Islet precursor cell (in vitro differentiated cells): ENCODE data around the gene BIN2.
"Not testable (repeated sequence)": the region's sequence is repeated elsewhere in the genome, so short reads cannot be mapped to it uniquely, and the experiment has no call there.

Experiments used
- DNase-seq: peaks from one replicate; pipeline ENCODE4 v3.0.0-alpha.2; 2018

BIN2 gene

DNA sequence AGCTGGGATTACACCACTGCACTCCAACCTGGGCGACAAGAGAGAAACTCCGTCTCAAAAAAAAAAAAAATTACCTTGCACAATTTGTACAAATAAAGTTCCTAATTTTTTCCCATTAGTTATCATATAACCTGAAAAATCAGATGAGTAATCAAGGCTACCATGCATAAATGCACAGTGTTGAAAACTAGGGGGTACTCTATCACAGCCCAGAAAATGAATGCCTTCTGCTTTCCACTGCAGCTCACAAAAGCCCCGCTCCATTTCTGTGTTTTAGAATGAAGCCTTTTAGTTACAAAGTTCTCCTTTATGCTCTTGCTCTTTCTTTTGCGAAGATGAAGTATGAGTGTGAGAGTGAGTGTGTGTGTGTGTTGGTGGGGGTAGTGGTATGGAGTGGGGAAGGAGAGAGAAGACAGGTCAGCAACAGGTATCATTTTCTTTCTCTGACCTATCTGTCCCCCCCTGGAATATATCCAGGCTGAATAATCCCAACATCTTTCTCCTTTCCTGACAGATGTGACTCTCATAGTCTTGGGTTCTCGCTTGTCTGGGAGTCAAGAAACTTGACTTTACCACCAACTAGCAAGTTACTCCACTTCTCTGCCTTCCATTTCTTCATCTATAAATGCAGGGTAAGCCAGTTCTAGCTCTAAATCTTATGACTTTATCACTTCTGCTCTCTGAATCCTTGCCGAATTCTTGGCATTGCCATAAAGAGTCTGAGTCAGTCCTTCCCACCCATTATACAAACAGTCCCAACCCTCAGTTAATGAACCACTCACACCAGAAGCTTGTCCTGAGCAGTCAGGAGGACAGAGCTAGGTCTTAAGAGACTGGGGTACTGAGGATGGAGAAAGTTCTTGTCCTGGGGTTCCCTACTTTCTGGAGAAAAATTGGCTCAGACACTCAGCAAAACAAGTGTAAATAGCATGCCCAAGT, 16.1 kb downstream of the BIN2 start:
- DNase-seq: no peak

DNA sequence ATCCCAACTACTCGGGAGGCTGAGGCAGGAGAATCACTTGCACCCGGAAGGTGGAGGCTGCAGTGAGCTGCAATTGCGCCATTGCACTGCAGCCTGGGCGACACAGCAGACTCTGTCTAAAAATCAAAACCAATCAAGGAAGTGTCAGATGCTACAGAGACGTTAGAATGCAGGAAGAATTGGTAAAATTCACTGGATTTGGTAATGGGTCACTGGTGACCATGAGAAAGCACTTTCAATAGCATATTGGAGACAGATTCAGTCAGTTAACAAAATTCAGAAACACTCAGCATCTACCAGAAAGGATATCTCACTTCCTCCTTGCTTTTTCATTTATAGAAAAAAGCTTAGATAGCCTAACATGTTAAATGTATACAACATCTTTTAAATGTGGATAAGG, 17.5 kb downstream of the BIN2 start:
- DNase-seq: no peak

DNA sequence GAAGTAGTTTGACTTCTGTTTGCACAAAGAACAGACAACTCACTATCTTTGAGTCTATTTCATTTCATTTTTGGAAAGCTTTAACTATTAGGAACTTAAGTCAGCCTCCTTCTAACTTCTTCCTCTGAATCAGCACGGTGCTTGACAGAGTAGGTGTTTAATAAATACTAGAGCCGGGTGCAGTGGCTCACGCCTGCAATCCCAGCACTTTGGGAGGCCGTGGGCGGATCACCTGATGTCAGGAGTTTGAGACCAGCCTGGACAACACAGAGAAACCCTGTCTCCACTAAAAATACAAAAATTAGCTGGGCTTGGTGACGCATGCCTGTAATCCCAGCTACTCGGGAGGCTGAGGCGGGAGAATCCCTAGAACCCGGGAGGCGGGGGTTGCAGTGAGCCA, 23.2 kb downstream of the BIN2 start:
- DNase-seq: not testable (repeated sequence)

DNA sequence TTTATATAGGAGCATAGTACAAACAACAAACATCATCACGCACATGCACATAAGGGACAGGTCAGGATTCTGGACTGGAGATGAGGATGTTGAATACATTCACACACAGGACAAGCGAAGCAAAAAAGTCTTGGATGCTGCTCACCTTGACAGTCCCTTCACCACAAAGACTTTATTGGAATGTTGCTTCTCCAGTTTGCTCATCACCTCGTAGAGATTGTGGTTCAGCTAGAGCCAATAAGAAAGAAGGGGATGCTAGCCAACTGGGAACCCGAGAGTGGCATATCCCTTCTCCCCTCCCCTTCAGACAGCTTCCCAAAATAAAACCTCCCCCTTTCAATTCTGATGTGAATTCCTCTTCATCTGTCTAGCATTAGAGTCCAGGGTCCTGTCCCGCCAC, 28.3 kb downstream of the BIN2 start:
- peak; percentile 65 for DNase-seq

DNA sequence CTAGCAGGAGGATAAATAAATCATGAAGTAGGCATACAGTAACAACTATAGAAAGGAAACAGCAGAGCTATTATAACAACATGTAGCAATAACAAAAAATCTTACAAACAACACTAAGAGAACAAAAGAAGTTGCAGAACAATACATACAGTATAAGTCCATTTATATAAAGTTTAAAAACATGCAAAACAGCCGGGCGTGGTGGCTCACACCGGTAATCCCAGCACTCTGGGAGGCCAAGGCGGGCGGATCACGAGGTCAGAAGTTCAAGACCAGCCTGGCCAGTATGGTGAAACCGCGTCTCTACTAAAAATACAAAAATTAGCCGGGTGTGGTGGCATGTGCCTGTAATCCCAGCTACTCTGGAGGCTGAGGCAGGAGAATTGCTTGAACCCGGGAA, 29.9 kb downstream of the BIN2 start:
- DNase-seq: not testable (repeated sequence)

DNA sequence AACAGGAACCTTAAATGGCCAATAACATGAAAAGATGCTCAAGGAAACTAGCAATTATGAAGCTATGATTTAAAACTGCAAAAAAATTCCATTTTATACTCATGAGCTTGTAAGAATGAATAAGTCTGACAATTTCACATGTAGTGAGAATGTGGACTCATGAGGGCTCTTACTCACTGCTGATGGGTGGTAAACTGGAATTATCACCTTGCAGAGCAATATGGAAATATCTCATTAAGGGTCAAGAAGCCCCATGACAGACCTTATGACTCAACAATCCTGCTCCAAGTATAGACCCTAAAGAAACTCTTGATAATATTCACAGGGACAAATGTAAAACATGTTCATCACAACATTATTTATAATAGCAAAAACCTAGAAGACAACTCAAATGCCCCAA, 30.3 kb downstream of the BIN2 start:
- DNase-seq: no peak

DNA sequence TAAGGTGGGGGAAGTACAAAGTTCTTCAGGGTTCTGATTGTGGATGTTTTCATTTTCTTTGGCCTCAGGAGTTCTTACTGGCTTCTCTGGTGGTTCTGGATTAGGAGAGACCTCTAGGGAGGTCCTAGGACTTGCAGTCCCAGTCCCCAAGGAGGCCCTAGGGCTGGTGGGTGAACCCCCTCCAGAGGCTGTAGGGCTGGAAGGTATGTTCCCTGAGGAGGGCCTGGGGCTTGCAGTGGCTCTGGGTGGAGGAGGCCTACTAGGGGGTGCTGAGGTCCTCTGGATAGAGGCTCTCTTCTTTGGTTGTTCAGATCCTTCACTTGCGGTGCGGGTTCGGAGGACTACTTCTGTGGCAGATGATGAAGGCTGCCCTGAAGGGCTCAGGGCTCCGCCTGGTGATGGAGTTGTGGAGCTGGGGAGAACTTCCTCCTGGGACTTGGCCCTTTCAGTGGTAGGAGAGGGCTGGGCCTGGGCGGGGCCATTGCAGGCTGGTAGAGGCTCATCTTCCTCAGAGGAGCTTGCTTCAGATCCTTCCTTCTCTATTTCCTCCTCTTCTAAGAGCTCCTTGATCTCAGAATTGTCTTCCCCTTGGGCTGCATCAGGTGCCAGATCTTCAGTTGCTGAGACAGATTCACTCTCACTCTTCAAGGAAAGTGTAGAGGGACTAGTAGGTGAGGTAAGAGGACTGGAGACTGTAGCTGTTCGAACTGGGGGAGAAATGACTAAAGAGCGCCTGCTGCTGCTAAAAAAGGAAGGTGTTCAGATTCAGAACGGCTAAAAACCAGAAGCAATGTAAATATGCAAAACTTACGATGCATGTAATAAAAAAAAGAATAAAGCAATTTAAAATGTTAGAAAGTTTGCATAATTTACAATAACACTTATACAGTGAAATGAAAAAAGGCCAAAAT, 32.1 kb downstream of the BIN2 start:
- not testable (repeated sequence) for DNase-seq

DNA sequence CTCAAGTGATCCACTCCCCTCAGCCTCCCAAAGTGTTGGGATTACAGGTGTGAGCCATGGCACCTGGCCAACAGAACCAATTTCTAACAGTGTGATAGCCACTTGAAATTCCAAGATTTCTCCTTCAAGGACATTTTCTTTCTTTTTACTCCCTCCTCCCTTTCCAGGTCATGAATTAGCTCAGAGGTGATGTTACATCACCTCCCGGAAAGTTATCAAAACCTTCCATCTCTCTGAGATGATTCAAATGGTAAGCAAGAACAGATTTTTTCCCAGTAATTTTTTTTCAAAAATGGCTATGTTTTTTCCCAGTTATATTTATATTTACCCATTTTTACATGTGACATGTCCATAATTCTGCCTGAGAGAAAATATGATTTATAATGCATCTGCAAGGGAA, 38.1 kb downstream of the BIN2 start:
- DNase-seq: no peak

DNA sequence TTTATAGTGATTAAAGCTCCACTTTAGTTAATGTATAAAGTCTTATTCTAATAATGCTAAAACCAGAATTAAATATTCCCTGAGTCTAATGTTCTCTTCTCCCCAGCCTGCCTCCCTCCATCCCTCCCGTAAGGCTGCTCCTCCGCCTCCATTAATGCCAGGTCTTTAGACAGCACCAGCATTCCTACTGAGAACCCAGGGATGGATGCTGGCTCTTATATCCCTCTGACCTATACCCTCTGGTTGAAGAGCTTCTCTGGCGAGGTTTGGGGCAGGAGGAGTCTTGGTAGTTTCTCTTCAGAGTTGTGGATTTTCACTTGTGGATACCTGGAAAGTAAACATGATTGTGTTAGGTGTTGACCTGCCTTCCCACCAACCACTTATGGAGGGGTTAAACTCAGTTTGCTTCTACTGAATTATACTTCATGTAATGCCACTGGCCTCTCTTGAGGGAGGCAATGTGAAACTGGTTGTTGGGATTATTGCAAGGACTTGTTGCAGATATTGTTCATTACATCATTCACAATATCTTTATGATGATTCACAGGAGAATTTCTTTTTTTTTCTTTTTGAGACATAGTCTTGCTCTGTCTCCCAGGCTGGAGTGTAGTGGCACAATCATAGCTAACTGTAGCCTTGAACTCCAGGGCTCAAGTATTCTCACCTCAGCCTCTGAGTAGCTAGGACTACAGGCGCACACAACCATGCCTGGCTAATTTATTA, 42.6 kb downstream of the BIN2 start:
- no peak for DNase-seq

DNA sequence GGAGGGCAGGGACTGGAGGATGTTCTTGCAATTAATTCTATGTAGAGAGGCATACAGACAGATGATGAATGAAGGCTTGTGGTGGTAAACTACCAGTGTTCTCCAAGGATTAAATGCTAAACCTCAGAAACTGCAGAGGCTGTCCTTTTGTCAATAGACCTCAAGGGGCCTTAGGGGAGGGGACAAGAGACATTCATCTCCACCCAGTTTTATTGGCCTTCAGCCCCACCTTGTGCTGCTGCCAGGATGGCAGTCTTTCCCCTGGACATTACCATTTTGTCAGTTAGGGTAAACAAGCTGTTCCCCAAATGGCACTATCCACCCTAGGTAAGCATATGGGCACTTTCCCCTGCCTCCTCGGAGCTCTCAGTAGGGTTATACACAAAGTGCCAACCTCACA, 48.9 kb downstream of the BIN2 start:
- DNase-seq: no peak

DNA sequence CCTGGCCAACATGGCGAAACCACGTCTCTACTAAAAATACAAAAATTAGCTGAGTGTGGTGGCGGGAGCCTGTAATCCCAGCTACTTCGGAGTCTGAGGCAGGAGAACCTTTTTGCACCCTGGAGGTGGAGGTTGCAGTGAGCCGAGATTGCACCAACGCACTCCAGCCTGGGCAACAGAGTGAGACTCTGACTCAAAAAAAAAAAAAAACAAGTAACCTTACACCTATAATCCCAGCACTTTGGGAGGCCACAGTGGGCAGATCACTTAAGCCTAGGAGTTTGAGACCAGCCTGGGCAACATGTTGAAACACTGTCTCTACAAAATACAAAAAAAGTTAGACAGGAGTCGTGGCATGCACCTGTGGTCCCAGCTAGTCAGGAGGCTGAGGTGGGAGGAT, 51.2 kb downstream of the BIN2 start:
- not testable (repeated sequence) for DNase-seq

DNA sequence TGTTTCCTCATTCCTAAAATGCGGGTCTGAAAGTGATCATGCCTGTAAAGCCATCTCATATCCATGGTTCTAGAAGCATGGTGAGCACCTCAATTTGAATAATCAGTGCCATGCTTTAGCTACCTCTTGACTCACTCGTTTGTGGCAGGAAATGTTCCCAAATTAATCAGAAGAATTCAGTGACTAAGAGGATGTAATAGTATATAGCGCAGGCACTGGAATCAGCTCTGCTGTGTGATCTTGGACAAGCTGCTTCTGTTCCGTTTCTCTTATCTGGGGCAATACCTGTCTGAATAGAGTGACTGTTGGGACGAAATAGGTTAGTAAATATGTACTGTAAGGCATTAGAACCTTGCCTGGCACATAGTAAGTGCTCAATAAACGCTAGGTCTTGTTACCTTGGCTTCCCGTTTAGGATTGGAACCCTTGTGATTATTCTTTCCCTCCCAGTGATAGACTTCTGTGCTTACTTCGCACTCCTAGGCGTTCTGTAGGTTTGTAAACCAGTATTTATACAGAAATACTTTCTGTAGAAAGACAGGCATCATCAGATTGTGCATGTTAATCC, 52.9 kb downstream of the BIN2 start:
- no peak for DNase-seq

DNA sequence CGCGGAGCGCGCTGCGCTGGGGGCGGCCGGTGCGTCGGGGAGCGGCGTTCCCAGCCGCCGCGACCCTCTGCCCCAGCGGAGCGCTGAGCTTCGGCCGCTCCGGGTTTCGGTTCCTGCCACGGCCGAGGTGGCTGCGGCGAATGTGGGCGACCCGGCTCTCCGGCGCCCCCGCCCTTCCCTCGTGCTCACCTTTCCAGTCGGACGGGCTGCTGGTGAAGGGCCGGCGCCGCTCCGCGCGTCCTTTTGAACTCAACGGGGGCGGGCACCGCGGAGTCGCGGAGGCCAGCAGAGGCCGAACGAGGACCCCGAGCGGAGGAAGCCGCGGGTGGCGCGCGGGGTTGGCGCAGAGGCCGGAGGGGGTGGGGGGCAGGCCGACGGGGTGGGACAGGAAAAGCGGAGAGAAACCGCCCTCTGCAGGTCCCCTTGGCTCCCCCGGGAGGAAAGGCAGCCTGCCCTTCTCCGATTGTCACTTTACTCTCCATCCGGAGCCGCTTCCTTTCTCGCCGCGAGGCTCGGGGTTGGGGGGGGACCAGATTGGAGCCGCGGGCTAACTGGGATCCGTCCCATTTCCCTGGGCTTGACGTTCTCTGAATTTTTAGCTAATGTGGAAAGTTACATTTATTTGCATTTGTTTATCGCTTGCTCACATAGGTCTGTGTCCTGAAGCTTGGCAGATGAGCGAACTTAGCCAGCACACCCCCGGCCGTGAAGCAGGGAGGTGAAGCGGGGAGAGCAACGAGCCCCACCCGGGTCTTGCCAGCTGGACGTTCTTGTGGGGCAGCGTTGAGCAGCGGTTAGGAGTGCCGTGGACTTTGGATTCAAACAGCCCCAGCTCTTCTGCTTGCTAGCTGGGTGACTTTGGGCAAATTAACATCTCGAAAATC, 53.7 kb downstream of the BIN2 start, which contains the start of gene SMAGP:
SMAGP (minus strand) TSS at position 349 of the 884 bp plus-strand sequence. CDS start 1,137 bp downstream, outside the sequence.
- DNase-seq: peak; percentile 98

DNA sequence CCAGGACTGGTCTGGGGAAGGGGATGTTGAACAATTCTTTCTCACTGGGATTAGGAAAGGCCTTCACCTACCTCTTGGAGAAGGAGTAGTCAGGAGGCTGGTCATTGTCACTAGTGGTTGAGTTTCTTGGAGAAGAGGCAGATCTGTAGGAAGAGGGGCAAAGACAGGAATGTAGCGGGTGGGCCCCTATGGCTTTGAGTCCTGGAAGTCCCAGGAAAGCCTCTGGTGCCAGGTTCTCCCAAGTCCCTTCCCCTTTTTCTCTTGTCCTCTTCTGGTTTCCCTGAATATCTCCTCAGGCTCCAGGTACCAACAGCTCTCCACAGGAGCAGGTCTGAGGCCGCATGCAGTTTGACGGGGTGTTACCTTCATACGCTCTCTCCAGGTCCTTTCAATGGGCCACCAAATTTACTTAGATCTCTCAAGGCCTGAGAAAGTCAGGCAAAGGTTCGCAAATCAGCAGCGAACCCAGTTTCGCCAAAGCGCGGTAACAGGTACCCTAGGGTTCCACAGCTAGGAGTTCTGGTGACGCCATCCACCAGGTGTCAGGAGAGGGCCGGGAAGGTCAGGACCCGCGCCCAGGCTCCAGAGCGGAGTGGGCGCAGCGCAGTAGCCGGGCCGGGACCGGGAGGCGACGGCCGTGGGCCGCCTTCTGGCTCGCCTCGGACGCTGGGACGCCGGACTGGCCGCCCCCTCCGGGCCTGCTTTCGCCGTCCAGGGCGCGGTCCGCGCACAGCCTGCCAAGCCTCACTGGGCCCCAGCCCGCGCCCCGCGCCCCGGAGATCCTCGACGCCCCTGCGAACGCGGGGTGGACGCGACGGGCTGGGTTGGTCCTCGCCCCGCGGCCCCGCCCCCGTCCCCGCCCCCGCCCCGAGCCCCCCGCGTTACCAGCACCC, 54.6 kb downstream of the BIN2 start:
- peak; percentile 95 for DNase-seq

DNA sequence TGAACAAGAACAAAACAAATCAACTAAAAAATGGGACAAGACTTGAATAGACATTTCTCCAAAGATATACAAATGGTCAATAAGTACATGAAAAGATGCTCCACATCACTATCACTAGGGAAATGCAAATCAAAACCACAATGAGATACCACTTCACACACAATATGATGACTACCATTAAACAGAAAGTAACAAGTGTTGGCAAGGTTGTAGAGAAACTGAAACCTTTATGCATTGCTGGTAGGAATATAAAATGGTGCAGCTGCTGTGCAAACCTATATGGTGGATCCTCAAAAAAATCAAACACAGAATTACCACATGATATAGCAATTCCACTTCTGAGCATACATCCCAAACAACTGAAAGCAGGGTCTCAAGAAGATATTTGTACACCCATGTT, 59.0 kb downstream of the BIN2 start:
- DNase-seq: no peak

DNA sequence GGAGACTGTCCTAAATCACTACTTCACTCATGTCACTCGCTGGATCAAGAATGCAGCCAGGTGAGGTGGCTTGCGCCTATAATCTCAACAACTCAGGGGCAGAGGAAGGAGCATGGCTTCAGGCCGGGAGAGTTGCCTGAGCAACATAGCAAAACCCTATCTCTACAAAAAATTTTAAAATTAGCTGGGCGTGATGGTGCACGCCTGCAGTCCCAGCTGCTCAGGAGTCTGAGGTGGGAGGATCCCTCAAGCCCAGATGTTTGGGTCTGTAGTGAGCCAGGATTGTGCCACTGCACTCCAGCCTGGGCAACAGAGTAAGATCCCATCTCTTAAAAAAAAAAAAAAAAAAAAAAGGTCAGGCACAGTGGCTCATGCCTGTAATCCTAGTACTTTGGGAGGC, 59.7 kb downstream of the BIN2 start:
- no peak for DNase-seq

DNA sequence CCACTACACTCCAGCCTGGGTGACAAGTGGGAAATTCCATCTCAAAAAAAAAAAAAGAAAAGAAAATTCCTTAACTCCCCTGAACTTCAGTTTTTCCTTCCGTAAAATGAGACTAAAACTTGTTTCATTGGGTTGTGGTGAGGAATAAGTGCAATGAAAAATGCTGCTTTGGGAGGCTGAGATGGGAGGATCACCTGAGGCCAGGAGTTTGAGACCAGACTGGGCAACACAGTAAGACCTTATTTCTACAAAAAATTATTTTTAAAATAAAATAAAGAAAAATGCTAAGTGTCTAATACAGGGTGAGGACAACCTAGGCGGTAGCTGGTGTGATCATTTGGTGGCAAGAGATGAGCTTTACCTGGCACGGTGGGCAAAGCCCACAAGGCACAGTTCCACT, 60.6 kb downstream of the BIN2 start:
- DNase-seq: no peak

DNA sequence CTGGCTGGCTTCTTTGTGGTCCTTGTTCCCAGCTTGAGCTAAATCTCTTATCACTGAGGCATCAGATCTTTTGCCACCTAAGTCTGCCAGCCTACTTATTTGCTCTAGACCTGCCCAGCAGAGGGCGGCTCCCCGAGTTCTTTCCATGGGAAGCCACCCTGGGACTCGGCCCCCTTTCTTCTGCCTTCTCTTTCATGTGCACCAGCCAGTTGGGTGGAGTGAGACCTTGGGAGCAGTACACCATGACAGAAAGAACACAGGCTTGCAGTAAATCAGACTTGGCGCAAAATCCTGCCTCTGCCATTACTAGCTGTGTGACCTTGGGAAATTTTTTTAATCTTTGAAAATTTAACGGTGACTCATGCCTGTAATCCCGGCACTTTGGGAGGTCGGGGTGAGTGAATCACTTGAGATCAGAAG, 61.2 kb downstream of the BIN2 start:
- no peak for DNase-seq

DNA sequence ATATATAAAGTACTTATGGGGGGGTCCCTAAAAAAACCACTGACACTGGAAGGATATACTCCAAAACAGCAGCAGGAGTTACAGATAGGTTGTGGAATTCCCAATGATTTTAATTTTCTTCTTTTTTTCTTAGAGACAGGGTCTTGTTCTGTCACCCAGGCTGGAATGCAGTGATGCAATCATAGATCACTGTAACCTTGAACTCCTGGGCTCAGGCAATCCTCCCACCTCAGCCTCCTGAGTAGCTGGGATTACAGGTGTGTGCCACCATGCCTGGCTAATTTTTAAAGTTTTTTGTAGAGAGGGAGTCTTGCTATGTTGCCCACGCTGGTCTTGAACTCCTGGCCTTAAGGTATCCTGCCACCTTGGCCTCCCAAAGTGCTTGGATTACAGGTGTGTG, 64.4 kb downstream of the BIN2 start:
- DNase-seq: not testable (repeated sequence)

DNA sequence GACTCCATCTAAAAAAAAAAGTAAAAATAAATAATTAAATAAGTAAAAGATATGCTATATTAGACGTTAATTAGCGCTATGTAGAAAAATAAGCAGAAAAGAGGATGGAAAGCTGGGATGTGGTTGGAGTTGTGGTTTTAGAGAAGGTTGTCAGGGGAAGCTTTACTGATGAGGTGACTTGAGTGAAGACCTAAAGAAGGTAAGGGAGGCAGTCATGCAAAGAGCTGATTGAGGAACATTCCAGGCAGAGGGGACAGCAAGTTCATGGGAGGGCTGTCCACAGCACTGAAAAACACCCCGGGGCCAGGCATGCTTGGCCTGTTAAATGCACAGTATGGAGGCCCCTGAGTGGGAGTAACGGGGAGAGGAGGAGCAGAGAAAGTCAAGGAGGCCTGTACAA, 69.4 kb downstream of the BIN2 start:
- peak; percentile 66 for DNase-seq
